Aorta (tissue), 5 donors: Measurements from ENCODE around the gene NCAM2. TPM values are rescaled to one million over a fixed set of nuclear protein-coding genes. Genes with fewer than 3 reads are reported as not detected.

Experiments used
- ATAC-seq: fragments of 200-7000 bp; cut with Tn5 transposase; one replicate; pipeline ENCODE4 v1.9.1; 2022; ENCODE audit warnings: moderate library complexity; ENCODE audit not compliant: low FRiP score
- DNase-seq, 2 donors: peaks; one replicate each; pipeline ENCODE4 v3.0.0-alpha.2; 2020
- H3K27ac ChIP-seq, 2 donors: one replicate each; pipeline ENCODE4 v1.5.1; 2013; ENCODE audit warnings: low read length in 2 of 2, mild to moderate bottlenecking in 2 of 2, moderate library complexity in 2 of 2, control low read depth in 1 of 2, inconsistent platforms in 1 of 2, low read depth in 1 of 2
- H3K27me3 ChIP-seq, 2 donors: one replicate each; pipeline ENCODE4 v1.6.1; 2013; ENCODE audit warnings: control low read depth in 1 of 2, low read length in 1 of 2, mild to moderate bottlenecking in 1 of 2, moderate library complexity in 1 of 2; ENCODE audit not compliant: insufficient read depth in 2 of 2, control insufficient read depth in 1 of 2
- H3K36me3 ChIP-seq, 2 donors: one replicate each; pipeline ENCODE4 v1.6.1; 2013; ENCODE audit warnings: control low read depth in 1 of 2, low read length in 1 of 2, mild to moderate bottlenecking in 1 of 2; ENCODE audit not compliant: insufficient read depth in 2 of 2, control insufficient read depth in 1 of 2
- H3K4me1 ChIP-seq, 2 donors: one replicate each; pipeline ENCODE4 v1.6.1; 2013; ENCODE audit warnings: low read length in 2 of 2, control low read depth in 1 of 2, mild to moderate bottlenecking in 1 of 2, moderate library complexity in 1 of 2; ENCODE audit not compliant: insufficient read depth in 2 of 2, control insufficient read depth in 1 of 2
- H3K4me3 ChIP-seq, 2 donors: one replicate each; pipeline ENCODE4 v1.5.1; 2013; ENCODE audit warnings: low read length in 2 of 2, control low read depth in 1 of 2, mild to moderate bottlenecking in 1 of 2
- H3K9me3 ChIP-seq: one replicate; pipeline ENCODE4 v1.6.1; 2013; ENCODE audit warnings: mild to moderate bottlenecking, low read length; ENCODE audit not compliant: control insufficient read depth
- WGBS, 2 donors: extraction: QIAGEN DNeasy Blood & Tissue Kit; methylation state at CpG; one replicate each; pipeline ENCODE4 v1.1.7; 2013; 5-methylcytosine and 5-hydroxymethylcytosine counted together
- intact Hi-C, 2 donors: fragments of 100-400 bp; cut with DNase I; formaldehyde crosslinking; loops; one replicate each; pipeline versions ENCODE4 v1.14.2 to v1.15.0; 2022
- polyA plus RNA-seq, 2 donors: library from polyadenylated mRNA; stranded (reverse); fragments of 200-250 nt; gene quantifications; one replicate each; pipeline ENCODE4 v1.2.3, GENCODE V29; 2013
- total RNA-seq, 2 donors: library from RNA; stranded (reverse); fragmentation: NEBNext Ultra II Directional; extraction: Animal tissue kit (Norgen Biotek cat#: 25700); gene quantifications; one replicate each; pipeline ENCODE4 v1.2.1, GENCODE V29; 2021
- donor health status: healthy with polysubstance abuse.
- donor health status: Bipolar disorder and iron deficiency.
- donor health status: DM: no; HTN: no; CAD: no.
- donor health status: DM: no; HTN: no; CAD: no.
- donor health status: DM: yes; HTN: yes; CAD: no.

Gene NCAM2
- total and polyA plus RNA-seq, 4 donors = 0.13 to 8.7 (median 2.7) TPM

- ATAC-seq (no peak), DNase-seq (no peak)
- 90% methylated on average over 11 of the region's 11 CpGs for WGBS, 2 donors
- H3K4me3 ChIP-seq = no peak overlapping the region
- no peaks in the 10 kb centered on the region for H3K9me3 ChIP-seq
- no peaks in the 10 kb centered on the region for H3K4me1 ChIP-seq
- H3K36me3 ChIP-seq = no peaks in the 10 kb centered on the region
- H3K27ac ChIP-seq = no peak overlapping the region
- no peaks in the 10 kb centered on the region for H3K27me3 ChIP-seq
- intact Hi-C loops = no loop called here
Measured at GRCh38 chr21:21196848-21197247, 198.6 kb downstream of the NCAM2 start.

DNA sequence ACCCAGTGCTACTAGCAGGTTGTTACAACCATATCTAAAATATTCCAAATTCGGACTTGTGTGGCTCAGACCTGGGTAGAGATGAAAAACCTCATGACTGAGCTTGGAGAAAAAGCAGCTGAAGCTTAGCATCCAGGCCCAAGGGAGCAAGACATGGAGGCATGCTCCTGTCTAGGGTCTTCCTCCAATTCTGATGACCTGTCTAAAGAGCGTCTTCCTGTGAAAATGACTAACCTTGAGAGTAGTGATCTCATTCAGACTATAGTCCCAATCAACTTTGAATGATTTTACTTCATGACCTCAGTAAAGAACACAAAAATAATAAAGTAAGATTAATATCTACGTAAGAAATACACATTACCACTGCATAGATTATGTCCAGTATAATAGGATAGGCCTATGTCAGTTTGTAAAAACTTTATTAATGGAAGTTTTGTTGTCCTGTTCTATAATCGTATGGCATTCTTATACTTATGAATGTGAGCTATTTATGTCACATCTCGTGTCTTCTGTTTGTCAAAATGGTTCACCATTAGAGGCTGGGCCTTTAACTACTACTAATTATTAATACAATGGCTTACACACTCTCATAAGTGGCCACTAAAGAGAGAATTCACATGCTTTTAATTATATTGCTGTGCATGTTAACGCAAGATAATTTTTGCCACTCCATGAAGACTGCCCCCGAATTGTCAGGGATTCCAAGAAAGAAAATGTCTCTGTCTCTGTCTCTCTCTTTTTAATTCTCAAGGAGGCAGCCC, 201.3 kb downstream of the NCAM2 start:
- 80 to 83% methylated on average over 7 of the region's 7 CpGs for WGBS, 2 donors

DNA sequence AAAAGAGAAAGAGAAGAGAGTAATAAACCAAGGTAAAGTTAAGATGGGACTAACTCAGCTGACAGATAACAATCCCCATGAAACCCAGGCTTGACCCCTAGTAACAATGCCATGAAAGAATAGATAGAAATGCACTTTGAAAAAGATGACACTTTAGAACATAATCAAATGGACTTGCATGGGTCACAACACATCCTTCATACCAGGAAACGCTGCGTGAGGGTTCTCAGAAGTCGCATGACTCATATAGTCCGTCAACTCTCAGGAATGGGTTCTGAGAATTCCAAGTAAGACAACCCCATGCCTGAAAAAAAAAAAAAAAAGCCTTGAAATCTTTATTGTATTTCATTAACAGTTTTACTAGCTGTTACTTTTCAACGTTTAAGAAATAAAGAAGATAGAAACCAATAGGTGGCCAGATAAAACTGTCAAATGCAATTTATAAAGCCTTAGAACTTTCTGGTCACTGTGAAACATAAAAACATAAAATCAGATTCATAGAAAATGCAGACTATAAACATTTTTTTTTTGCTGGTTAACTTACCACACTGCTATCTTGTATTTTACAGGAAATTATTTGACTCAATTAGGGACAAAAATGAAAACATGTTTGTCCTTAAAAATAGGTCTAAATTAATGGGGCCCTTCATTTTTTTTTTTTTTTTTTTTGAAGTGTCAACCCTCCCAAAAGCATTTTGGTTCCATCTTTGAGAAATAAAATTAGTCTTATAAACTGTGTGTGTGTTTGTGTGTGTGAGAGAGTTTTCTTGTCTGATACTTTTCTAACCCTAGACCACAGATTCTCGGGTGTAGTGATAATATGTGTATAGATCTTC, 202.1 kb downstream of the NCAM2 start:
- no peaks in the 10 kb centered on the region for H3K36me3 ChIP-seq
- DNase-seq = peak; percentile 73 to 74
- intact Hi-C loops = loop anchor here in 1 of 2 donors (2.0 kb wide), 1 partner anchor 36 kb away; no protein-coding TSS in a partner anchor
- no peak overlapping the region for H3K4me3 ChIP-seq
- H3K4me1 ChIP-seq = no peaks in the 10 kb centered on the region
- H3K27ac ChIP-seq = no peak overlapping the region
- ATAC-seq = peak; percentile 88
- H3K27me3 ChIP-seq = no peaks in the 10 kb centered on the region
- no peaks in the 10 kb centered on the region for H3K9me3 ChIP-seq
- 24 to 36% methylated on average over 6 of the region's 6 CpGs for WGBS, 2 donors

More for the DNA sequence above, 201.3 kb downstream of the NCAM2 start:
- ATAC-seq (no peak), DNase-seq (no peak)
- Histone ChIP-seq H3K27me3 (no peaks in the 10 kb centered on the region), H3K27ac (peak overlapping the region in 1 of 2 donors; percentile 43), H3K36me3 (no peaks in the 10 kb centered on the region), H3K9me3 (no peaks in the 10 kb centered on the region), H3K4me3 (no peak overlapping the region), H3K4me1 (no peaks in the 10 kb centered on the region)
- intact Hi-C loops = loop anchor here in 1 of 2 donors (2.0 kb wide), 1 partner anchor 35 kb away; no protein-coding TSS in a partner anchor

DNA sequence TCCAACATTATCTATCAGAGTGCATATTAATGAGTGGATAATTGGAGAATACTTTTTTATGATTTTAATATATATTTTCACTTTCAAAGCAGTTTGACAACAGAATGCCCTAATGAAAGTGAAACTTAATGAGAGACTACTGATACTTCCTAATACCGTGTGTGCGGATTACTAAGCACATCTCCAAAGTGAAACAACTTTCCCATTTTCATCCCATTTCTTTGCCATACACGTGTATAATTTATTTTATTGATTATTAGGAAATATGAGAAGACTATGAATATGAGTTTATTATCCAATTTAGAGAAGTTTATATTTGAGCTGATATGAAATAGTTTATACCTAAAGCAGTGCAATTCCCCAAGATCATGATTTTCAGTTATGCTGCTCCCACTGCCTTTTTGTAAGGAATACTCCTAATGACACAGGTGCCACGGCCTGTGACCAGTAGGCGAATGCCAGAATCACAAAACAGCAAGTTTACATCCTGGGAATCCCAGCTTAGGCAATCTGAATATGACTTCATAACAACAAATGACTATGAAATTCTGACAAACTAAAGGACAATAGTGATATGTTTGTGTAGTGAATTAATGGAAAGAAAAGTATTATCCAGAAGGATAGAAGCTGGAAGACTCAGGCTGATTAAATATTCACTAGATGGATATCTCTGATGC, 202.9 kb downstream of the NCAM2 start:
- H3K4me3 ChIP-seq = no peak overlapping the region
- H3K27me3 ChIP-seq = no peaks in the 10 kb centered on the region
- H3K27ac ChIP-seq = no peak overlapping the region
- no peak for DNase-seq
- H3K4me1 ChIP-seq = no peaks in the 10 kb centered on the region
- no peaks in the 10 kb centered on the region for H3K9me3 ChIP-seq
- intact Hi-C loops = loop anchor here in 1 of 2 donors (2.0 kb wide), 1 partner anchor 36 kb away; no protein-coding TSS in a partner anchor
- H3K36me3 ChIP-seq = no peaks in the 10 kb centered on the region
- 65 to 71% methylated on average over 5 of the region's 5 CpGs for WGBS, 2 donors
- no peak for ATAC-seq

- H3K4me3 ChIP-seq = no peak overlapping the region
- 96 to 97% methylated on average over 1 of the region's 1 CpG for WGBS, 2 donors
- H3K9me3 ChIP-seq = no peaks in the 10 kb centered on the region
- H3K36me3 ChIP-seq = no peaks in the 10 kb centered on the region
- no peaks in the 10 kb centered on the region for H3K27me3 ChIP-seq
- no peak for ATAC-seq
- H3K27ac ChIP-seq = no peak overlapping the region
- H3K4me1 ChIP-seq = no peaks in the 10 kb centered on the region
- no peak for DNase-seq
- intact Hi-C loops = no loop called here
Measured at GRCh38 chr21:21203822-21204339, 205.7 kb downstream of the NCAM2 start.

DNA sequence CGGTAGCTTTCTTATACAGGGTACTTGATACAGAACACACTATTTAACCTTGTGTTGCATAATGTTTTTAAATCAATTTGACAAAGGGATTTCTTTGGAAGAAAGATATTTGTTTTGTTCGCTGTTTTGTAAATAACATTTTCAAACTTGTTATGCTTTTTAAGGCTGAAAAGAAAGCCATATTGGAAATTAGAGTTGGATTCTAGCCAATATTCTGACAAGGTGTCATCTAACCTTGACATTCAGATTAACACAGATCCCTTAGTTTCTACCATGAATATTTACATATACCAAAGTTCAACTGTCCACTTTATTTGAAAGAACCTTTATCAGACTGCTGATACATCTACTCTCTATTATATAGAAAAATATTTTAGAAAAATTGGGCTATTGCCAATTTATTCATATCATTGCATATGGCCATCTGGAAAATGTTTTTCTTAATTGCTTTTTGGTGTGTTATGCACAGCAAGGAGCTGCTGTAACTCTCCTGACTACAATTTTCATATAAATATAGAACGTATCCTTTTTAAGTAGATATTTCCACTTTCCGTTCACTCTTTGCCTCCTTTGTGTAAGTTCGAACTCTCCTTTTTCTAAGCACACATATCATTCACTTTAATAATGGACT, 206.3 kb downstream of the NCAM2 start:
- 61 to 73% methylated on average over 5 of the region's 5 CpGs for WGBS, 2 donors
- ATAC-seq (no peak), DNase-seq (no peak)
- Histone ChIP-seq H3K9me3 (peaks cover 2% of the 10 kb centered on the region), H3K27me3 (no peaks in the 10 kb centered on the region), H3K4me1 (no peaks in the 10 kb centered on the region), H3K27ac (no peak overlapping the region), H3K4me3 (no peak overlapping the region), H3K36me3 (no peaks in the 10 kb centered on the region)
- intact Hi-C loops = no loop called here

DNA sequence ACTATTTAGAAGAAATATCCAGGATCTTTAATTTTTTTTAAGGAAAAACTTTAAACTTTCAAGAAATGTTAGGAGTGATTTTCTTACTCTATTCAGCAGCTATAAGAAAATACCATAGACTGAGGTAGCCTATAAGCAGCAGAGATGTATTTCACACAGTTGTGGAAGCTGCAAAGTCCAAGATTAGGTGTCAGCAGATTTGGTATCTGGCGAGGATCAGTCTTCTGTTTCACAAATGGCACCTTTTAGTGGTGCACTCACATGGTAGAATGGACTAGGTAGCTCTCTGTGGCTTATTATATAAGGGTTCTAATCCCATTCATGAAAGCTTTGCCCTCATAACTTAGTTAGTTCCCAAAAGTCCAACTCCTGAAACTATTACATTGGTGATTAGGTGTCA, 207.4 kb downstream of the NCAM2 start:
- H3K36me3 ChIP-seq = no peaks in the 10 kb centered on the region
- peaks cover 2% of the 10 kb centered on the region for H3K9me3 ChIP-seq
- WGBS, 2 donors = 68 to 72% methylated on average over 1 of the region's 1 CpG
- DNase-seq (no peak), ATAC-seq (no peak)
- no peaks in the 10 kb centered on the region for H3K27me3 ChIP-seq
- no peaks in the 10 kb centered on the region for H3K4me1 ChIP-seq
- no peak overlapping the region for H3K4me3 ChIP-seq
- intact Hi-C loops = no loop called here
- H3K27ac ChIP-seq = no peak overlapping the region

DNA sequence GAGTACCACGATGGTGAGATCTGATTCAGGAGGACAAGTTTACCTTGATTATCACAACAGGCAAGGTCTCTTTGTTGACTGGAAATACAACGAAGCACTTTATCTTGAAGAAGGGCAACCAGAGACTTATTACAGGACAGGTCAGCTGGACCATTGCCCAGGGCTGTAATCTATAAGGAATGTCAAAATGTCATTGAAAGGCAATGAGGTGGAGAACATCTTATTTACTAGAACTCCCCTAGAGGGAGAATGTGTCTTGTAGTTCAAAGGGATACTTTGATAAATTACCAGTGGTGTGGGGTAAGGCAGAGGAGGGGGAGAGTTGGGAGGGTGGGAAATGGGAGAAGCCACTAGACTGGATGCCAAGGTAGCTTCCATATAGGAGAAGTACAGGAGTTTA, 212.3 kb downstream of the NCAM2 start:
- H3K36me3 ChIP-seq = no peaks in the 10 kb centered on the region
- intact Hi-C loops = no loop called here
- no peak for DNase-seq
- H3K27ac ChIP-seq = no peak overlapping the region
- H3K27me3 ChIP-seq = no peaks in the 10 kb centered on the region
- no peaks in the 10 kb centered on the region for H3K4me1 ChIP-seq
- H3K4me3 ChIP-seq = no peak overlapping the region
- WGBS, 2 donors = 70 to 71% methylated on average over 2 of the region's 2 CpGs
- ATAC-seq = no peak
- H3K9me3 ChIP-seq = peaks cover 2% of the 10 kb centered on the region
